Activated T-helper 1 cell treated with anti-CD3 and anti-CD28 coated beads, Interleukin-2, amount 50 U/mL, for 16 hours (primary cell): ENCODE data around the gene TOPBP1.
"Not testable (repeated sequence)": the region's sequence is repeated elsewhere in the genome, so short reads cannot be mapped to it uniquely, and the experiment has no call there.

Source experiments
- DNase-seq, 2 donors: peaks; one replicate each; pipeline ENCODE4 v3.0.0-alpha.2; 2020; ENCODE audit warnings: low read depth in 1 of 2, low spot score in 1 of 2

Gene TOPBP1

DNA sequence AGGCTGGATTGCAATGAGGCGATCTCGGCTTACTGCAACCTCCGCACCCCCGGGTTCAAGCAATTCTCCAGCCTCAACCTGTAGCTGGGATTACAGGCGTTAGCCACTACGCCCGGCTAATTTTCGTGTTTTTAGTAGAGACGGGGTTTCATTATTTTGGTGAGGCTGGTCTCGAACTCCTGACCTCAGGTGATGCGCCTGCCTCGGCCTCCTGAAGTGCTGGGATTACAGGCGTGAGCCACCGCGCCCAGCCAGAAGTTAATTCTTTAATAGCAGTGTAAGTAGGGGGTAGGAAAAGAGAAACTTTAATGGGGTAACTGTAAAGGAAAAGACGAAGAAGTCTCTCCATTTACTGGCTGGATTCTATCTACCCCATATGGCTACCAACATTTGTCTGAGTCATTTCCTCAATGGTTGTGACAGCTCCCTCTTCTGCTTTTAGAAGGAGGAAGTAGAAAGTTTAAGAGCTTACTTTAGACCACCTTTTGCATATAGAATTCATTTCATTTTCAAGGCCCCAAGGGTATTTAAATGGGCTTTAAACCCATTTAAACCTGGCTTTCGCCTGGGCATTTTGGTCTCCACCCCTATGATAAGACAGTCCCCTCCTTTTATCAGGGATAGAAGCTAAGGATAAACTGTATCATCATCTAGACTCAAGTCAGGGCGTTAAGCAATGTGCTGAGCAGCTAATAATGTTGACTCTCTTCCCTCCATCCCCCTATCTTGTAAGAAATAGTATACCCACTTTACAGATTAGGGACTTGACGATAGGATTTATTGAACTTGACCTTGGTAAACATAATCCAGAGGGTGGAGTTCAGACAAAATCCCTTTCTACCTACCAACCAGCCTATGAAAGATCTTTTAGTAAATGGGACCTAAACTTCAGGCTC is 89.3 kb downstream of the TOPBP1 start:
- no peak for DNase-seq

DNA sequence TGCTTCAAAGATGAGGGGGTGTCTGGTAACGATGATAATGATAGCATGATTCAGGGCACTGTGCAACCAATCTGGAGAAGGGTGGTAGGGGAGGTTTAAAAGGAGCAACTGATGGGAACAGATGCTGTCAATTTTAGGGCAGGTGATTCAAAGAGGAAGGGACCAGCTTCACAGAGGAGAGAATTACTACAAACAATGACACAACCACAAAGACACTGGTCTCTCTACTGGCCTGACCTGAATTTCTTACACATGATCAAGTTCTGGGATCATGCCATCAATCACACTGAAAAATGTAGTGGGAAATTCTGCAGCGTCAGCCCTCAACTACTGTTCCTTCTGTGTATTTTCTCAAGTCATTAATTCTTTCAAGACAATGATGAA is 90.8 kb downstream of the TOPBP1 start:
- DNase-seq: no peak

DNA sequence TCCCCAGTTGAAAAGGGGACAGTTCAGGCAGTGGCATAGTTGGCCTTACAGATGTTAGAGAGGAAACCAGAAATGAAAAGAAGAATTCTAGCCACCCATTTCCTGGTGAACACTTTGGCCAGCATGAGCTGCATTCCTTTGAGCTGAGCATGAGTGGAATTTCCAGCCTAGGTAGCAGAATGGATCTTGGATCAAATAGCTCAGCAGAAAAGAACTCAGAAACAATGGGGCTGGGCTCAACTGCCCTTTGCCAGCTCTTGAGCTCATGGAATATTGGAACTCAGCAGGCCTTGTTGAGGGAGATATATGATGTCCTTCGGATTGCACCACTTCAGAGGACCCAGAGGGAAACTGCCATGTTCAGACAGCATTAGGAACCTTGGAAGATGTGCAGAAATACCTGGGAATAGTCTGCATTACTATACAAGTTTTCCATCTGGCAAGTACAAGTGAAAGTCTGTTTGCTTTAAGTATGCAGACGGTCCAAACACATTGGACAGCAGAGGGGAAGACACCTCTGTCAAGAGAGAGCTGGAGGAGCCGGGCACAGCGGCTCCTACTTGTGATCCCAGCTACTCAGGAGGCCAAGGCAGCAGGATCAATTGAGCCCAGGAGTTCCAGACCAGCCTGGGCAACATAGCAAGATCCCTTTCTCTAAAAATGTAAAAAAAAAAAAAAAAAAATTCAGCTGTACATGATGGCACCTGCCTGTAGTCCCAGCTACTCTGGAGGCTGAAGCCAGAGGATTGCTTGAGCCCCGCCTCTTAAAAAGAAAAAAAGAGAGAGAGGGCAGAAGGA is 91.4 kb downstream of the TOPBP1 start:
- DNase-seq: no peak

DNA sequence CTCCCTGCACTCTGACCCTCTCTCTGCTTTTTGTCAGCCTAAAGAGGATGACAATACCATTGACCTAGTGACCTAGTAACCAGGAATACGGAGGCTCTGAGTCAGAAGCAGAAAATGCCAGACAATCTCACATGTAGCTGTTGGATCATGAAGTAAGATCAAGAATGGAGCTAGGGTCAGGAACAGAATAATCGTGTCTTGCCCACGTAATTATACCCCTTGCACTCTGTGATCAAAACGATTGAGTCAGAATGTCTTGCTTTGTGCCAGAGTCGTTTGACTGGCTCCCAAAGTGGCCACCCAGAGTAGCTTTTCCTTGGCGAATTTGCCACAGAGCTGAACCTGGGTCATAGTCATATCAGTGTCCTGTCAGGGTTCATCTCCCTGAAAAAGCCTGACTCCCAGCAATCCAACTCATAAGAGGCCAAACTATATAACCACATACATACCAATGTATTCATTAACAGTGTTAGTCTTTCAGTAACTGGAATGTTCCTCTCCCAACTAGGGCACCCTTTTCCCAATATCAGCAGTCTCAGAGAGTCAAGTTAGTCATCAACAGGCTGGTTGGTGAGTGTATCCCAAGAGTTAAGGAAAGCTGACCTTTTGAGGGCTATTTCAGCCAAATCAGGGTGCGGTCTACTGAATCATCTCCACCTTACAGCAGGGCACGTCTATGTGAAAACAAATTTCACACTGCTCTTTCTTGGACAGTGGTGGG is 93.3 kb downstream of the TOPBP1 start:
- DNase-seq: no peak

DNA sequence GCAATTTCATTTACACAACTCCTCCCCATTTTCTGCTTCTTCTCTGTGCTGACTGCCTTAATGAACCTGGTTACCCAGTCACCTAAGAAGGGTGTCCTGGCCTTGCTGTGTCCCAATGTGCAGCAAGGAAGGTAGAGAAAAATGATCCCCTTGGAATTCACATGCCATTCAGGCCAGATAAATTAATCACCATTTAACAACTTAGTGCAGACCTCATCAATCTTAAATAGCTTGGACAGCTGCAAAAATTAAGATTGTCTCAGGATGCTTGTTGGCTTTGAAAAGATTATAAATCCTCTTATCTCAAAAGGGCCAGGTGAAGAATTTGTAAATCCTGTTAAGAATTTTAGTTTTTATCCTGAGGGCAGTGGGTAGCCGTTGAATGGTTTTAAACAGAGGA is 97.9 kb downstream of the TOPBP1 start:
- no peak for DNase-seq

DNA sequence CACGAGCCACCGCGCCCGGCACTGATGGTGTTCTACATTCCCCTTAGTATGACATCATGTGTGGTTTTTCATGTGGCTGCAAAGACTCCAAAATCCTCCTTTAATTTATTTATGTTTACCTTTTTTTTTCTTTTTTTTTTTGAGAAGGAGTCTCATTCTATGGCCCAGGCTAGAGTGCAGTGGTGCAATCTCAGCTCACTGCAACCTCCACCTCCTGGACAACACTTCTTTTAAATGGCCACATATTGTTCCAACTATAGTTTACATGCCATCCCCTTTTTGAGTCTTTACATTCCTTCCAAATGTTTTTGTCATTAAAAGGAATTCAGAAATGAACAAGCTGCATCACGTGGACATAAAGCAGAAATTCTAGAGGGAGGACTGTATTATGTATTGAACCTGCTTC is 98.6 kb downstream of the TOPBP1 start:
- DNase-seq: no peak

DNA sequence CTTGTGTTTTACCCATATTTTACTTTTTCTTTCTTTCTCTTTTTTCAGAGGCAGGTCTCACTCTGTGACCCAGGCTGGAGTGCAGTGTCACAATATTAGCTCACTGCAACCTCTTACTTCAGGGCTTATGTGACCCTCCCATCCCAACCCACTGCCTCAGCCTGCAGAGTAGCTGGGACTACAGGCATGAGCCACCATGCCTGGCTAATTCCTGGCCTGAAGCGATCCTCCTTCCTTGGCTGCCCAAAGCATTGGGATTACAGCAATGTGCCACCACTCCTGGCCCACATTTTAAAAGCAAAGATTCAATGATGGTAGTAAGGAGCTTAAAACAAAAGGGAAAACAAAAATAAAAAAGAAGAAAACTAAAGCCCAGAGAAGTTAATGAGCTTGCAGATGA is 99.4 kb downstream of the TOPBP1 start:
- DNase-seq: no peak

DNA sequence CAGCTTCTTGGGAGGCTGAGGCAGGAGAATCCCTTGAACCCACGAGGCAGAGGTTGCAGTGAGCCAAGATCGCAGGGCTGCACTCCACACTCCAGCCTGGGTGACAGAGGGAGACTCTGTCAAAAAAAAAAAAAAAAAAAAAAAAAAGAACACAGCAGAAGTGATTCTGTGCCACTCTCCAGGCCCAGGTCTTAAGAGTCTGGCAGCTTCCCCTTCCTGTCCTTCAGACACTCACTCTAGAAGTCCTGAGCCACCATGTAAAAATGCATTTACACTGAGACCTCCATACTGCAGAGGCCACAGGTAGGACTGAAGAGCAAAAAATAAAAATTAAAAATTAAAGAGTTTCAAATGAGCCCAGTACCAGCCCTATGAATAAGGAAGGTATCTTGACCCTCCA is 100.1 kb downstream of the TOPBP1 start:
- no peak for DNase-seq

DNA sequence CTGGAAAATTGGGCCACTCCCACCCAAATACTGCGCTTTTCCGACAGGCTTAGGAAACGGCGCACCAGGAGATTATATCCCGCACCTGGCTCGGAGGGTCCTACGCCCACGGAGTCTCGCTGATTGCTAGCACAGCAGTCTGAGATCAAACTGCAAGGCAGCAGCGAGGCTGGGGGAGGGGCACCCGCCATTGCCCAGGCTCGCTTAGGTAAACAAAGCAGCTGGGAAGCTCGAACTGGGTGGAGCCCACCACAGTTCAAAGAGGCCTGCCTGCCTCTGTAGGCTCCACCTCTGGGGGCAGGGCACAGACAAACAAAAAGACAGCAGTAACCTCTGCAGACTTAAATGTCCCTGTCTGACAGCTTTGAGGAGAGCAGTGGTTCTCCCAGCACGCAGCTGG is 110.2 kb downstream of the TOPBP1 start:
- not testable (repeated sequence) for DNase-seq
